ENCODE data around the gene LSMEM2. TPM values are rescaled to one million over a fixed set of nuclear protein-coding genes. Genes with fewer than 3 reads are reported as not detected.
A peak's percentile ranks its signal among the peaks of the same experiment; 100 is the strongest.
"Not testable (repeated sequence)": the region's sequence is repeated elsewhere in the genome, so short reads cannot be mapped to it uniquely, and the experiment has no call there.

LSMEM2 gene
- polyA plus RNA-seq (ENCODE audit: insufficient read length), result 0.58 TPM
- long read RNA-seq, donor 1, result 0 reads
- long read RNA-seq, donor 2, result 0 reads
- long read RNA-seq, donor 3, partial matches to known transcripts, result 30 of 30 reads
- long read RNA-seq, donor 3, other reads (novel, unspliced or antisense), result 0 of 30 reads
- long read RNA-seq, donor 4, result 0 reads
- long read RNA-seq, donor 5, result 0 reads
- long read RNA-seq, donor 6, partial matches to known transcripts, result 38 of 38 reads
- long read RNA-seq, donor 6, other reads (novel, unspliced or antisense), result 0 of 38 reads
- long read RNA-seq, donor 7, partial matches to known transcripts, result 53 of 70 reads
- long read RNA-seq, donor 7, other reads (novel, unspliced or antisense), result 17 of 70 reads
- long read RNA-seq, donor 8, partial matches to known transcripts, result 23 of 23 reads
- long read RNA-seq, donor 8, other reads (novel, unspliced or antisense), result 0 of 23 reads

DNA sequence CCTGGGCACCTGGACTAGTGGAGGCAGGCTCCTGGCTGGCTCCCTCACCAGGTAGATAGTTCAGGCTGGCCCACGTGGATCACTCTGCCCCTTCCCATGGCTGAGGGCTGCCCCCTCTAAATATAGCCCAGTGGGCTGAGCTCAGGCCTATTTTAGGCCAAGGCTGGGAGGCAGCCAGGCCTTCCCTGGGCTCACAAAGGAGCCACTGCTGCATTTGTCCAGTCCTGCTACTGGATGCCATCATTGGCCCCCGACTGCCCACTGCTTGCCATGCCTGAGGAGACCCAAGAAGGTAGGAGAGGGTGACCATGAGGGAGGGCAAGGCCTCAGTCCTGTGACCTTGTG lies at the start of gene LSMEM2:
TSS of gene LSMEM2 (plus strand) at position 208 of the 345 bp plus-strand sequence. CDS start at position 235, 27 bp downstream.
- DNase-seq, result no peak

DNA sequence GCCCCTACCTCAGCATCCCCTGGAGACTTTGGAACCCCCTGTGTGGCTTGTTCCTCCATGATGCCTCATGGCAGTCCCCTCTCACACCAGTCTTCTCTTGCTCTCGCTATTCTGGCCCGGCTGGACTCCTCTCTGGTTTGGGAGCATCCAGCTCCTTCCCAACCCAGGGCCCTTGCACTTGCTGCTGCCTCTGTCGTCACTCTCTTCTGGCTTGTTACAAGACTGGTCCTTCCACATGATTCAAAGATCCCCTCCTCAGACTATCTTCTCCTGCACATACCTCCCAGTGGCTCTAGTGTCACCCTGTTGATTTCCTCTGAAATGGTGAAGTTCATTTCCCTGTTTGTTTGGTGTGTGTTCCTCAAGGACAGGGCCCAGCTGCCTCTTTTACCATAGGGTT lies 49.4 kb upstream of the LSMEM2 start:
- DNase-seq, result no peak

GRCh38 chr3:50230104-50230793 lies 48.6 kb upstream of the LSMEM2 start:
- no peak for DNase-seq

GRCh38 chr3:50230794-50231125 lies 48.1 kb upstream of the LSMEM2 start:
- no peak for DNase-seq

- no peak for DNase-seq
Observed at GRCh38 chr3:50231581-50231980, 47.3 kb upstream of the LSMEM2 start.

GRCh38 chr3:50232303-50232702 lies 46.6 kb upstream of the LSMEM2 start:
- no peak for DNase-seq

DNA sequence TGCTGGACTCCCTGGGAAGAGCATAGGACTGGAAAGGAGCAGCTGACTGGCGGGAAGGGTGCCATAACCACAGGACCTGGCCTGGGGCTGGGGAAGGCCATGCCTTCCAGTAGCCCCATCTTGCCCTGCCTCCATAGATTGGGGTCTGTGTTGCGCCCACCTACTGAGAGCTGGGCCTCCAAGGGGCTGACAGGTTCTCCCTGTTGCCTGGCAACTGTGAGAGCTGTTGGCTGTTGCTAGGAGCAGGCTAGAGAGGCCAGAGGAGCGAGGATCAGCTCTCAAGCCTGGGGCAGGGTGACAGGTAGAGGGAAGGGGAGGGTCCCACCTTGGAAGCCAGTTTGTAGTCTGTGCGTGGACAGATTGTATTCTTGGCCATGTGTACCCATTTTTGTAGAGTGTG lies 45.7 kb upstream of the LSMEM2 start:
- no peak for DNase-seq

- peak; percentile 98 for DNase-seq
Observed at GRCh38 chr3:50235716-50236483, 43.0 kb upstream of the LSMEM2 start, which contains the start of gene GNAI2. TSS of gene GNAI2 (plus strand) at chr3:50236204. CDS start at chr3:50236336, 132 bp downstream.

- no peak for DNase-seq
Observed at GRCh38 chr3:50236484-50237132, 42.3 kb upstream of the LSMEM2 start.

GRCh38 chr3:50237133-50237651 lies 41.7 kb upstream of the LSMEM2 start:
- DNase-seq, result no peak

DNA sequence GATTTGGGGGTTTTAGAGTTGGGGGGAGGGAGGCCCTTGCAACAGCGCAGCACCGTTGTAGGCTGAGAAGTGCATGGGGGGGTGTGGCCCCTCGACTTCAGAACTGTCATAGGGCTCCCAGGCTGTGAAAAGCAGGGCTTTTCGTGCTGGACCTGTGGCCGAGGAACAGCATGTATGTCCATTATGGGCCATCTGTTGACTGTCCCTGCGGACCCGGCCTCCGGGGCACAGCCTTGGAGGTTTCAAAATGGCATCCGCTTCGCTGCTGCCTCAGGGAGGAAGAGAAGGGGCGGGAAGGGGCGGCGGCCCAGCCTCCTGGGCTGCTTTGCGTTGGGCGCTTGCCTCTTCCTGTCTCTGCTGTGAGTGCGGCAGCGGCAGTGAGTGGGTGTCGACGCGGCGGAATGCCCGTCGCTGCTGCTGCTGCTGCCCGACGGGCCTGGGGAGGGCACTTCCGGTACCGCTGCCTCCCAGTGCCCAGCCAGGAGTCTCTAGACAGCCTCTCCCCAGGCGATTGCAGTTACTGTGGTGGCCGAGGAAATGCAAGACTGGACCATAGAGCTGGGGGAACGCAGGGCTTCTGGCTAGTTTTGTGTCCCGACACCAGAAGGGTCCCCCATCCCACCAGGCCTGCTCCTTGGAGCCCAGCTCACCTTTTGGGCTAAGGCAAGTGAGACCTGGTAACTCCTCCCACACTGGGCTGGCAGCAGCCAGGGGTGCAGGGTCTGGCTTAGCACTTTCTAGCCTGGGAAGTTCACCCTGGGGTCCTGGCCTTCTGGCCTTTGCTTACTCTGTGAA lies 40.9 kb upstream of the LSMEM2 start:
- no peak for DNase-seq

DNA sequence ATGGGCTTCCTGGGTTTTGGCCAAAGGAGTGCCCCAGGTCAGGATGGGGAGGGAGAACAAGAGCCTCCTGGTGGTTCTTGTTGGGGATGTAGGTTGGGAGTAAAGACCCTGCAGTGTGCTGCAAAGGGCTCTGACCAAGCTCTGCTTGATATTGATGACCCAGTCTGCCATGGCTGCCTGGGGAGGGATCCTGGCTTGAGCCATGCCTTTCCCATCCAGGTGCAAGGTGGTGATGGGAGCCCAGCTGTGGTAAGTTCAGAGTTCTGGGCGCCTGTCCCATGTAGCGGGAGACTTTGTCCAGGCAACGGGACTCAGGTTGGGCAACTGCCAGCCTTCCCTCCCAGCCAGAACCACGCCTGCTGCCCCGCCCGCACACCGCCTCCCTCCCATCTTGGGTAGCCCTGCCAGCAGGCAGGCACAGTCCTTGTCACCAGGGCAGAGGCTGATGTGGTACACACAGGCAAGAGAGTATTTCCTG lies 40.3 kb upstream of the LSMEM2 start:
- no peak for DNase-seq

- no peak for DNase-seq
Observed at GRCh38 chr3:50239649-50240048, 39.2 kb upstream of the LSMEM2 start.

DNA sequence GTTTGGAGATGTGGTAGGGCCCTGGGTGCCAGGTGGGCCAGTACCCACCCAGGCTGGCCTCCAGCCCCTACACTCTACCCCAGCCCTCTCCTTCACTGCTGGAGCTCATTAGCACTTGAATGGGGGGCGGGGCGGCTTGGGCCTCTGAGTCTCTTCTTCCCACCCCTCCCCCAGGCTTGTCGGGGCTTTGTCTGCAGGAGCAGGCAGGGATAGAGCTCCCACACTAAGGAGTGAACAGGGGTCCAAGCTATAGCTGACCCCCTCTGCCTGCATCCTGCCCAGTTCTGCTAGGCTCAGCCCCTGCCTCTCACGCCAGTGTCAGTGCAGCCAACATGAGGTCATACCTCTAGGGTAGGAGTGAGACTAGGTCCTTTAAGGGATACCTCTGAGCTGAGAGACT lies 37.7 kb upstream of the LSMEM2 start:
- DNase-seq, result no peak

- no peak for DNase-seq
Observed at GRCh38 chr3:50241713-50242380, 37.0 kb upstream of the LSMEM2 start.

- no peak for DNase-seq
Observed at GRCh38 chr3:50242381-50242770, 36.5 kb upstream of the LSMEM2 start.

- DNase-seq, result no peak
Observed at GRCh38 chr3:50242851-50243542, 35.9 kb upstream of the LSMEM2 start.

GRCh38 chr3:50243543-50243895 lies 35.4 kb upstream of the LSMEM2 start:
- no peak for DNase-seq

DNA sequence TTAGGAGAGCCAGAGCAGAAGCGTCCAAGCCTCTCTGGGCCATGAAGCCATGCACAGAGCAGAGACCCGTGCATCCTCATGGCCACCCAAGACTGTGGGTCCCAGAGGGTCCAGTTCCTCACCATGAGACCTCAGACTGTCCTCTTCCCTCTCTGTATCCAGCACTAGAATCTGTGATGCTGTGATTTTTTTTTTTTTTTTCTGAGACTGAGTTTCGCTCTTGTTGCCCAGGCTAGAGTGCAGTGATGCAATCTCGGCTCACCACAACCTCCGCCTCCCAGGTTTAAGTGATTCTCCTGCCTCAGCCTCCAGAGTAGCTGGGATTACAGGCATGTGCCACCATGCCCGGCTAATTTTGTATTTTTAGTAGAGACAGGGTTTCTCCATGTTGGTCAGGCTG lies 34.1 kb upstream of the LSMEM2 start:
- not testable (repeated sequence) for DNase-seq

GRCh38 chr3:50245251-50245745 lies 33.6 kb upstream of the LSMEM2 start:
- no peak for DNase-seq

Measured in left kidney (tissue), 8 donors.